ENCODE data around the gene SUGCT. TPM values are rescaled to one million over a fixed set of nuclear protein-coding genes. Genes with fewer than 3 reads are reported as not detected.

The SUGCT gene
- total RNA-seq, 1 experiment from 2014 or later = 4.6 TPM

GRCh38 chr7:40237731-40238130 lies 102.9 kb downstream of the SUGCT start:
- Mint-ChIP-seq H3K9me3 (no peaks in the 10 kb centered on the region), H3K4me3 (no peak overlapping the region), H3K36me3 (no peaks in the 10 kb centered on the region), H3K27ac (no peak overlapping the region), H3K4me1 (peaks cover 5% of the 10 kb centered on the region; the same call in 1 of the 2 replicates), H3K27me3 (ENCODE audit: low read depth) (no peaks in the 10 kb centered on the region)
- DNase-seq (ENCODE audit: low spot score) (no peak), ATAC-seq (no peak)
- CTCF ChIA-PET = no interaction called here
- POLR2A ChIA-PET = no interaction called here
- no peak for TF ChIP-seq GTF2I (CRISPR knock-in tag; conservative IDR thresholded peaks at IDR 0.05)
- no peak for TF ChIP-seq MXD4 (CRISPR knock-in tag; IDR thresholded peaks at IDR 0.05; ENCODE audit: borderline replicate concordance)

- DNase-seq (ENCODE audit: low spot score) (no peak), ATAC-seq (no peak)
- no peaks in the 10 kb centered on the region for H3K27me3 Mint-ChIP-seq (ENCODE audit: low read depth)
- H3K4me3 Mint-ChIP-seq = no peak overlapping the region
- TF ChIP-seq, protein P1, sequence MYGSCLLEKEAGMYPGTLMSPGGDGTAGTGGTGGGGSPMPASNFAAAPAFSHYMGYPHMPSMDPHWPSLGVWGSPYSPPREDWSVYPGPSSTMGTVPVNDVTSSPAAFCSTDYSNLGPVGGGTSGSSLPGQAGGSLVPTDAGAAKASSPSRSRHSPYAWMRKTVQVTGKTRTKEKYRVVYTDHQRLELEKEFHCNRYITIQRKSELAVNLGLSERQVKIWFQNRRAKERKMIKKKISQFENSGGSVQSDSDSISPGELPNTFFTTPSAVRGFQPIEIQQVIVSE (CRISPR knock-in tag; IDR thresholded peaks at IDR 0.05; ENCODE audit: borderline replicate concordance) = no peak
- TF ChIP-seq FOXP4 (CRISPR knock-in tag; IDR thresholded peaks at IDR 0.05) (no peak), ZNF317 (CRISPR knock-in tag; IDR thresholded peaks at IDR 0.05; ENCODE audit: borderline replicate concordance, low read depth) (no peak), CREB1 (CRISPR knock-in tag; IDR thresholded peaks at IDR 0.05) (no peak), TP53 (CRISPR knock-in tag; IDR thresholded peaks at IDR 0.05) (no peak), NFE2L1 (CRISPR knock-in tag; IDR thresholded peaks at IDR 0.05) (no peak), GTF2I (CRISPR knock-in tag; conservative IDR thresholded peaks at IDR 0.05) (no peak)
- TF ChIP-seq, protein P2, sequence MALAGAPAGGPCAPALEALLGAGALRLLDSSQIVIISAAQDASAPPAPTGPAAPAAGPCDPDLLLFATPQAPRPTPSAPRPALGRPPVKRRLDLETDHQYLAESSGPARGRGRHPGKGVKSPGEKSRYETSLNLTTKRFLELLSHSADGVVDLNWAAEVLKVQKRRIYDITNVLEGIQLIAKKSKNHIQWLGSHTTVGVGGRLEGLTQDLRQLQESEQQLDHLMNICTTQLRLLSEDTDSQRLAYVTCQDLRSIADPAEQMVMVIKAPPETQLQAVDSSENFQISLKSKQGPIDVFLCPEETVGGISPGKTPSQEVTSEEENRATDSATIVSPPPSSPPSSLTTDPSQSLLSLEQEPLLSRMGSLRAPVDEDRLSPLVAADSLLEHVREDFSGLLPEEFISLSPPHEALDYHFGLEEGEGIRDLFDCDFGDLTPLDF (CRISPR knock-in tag; IDR thresholded peaks at IDR 0.05) = no peak
- TF ChIP-seq, protein P3, sequence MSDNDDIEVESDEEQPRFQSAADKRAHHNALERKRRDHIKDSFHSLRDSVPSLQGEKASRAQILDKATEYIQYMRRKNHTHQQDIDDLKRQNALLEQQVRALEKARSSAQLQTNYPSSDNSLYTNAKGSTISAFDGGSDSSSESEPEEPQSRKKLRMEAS (CRISPR knock-in tag; IDR thresholded peaks at IDR 0.05) = no peak
- peaks cover 3% of the 10 kb centered on the region; the same call in 1 of the 2 replicates for H3K4me1 Mint-ChIP-seq
- no peak overlapping the region for H3K27ac Mint-ChIP-seq
- no peaks in the 10 kb centered on the region for H3K9me3 Mint-ChIP-seq
- ChIA-PET CTCF (interaction anchor here (1.0 kb wide), 1 partner anchor 9 kb away, joined by 4 read pairs; no protein-coding TSS in a partner anchor), POLR2A (interaction anchor here (0.7 kb wide), 1 partner anchor 1963 kb away, joined by 3 read pairs; no protein-coding TSS in a partner anchor)
- no peaks in the 10 kb centered on the region for H3K36me3 Mint-ChIP-seq
These were observed 105.0 kb downstream of the SUGCT start for GRCh38 chr7:40239755-40240303.

DNA sequence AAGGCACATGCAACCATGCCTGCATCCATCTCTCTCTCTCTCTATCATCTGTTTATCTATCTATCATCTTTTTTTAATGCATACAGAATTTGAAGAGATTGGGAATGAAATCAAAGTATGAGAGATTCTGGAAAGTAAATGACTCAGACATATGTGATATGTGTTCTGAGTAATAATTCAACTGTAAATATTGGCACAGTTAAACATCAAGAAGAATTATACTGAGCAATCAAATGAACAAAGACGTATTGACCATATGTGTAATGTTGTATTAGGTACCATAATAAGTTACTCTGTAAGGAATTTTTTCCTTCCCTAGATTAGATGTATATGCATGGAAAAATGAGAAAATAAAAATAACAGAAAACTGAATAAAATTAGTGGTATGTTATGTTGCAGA lies 108.3 kb downstream of the SUGCT start:
- DNase-seq (ENCODE audit: low spot score) (no peak), ATAC-seq (no peak)
- H3K27ac Mint-ChIP-seq = no peak overlapping the region
- no peak for TF ChIP-seq FOXP1 (CRISPR knock-in tag; IDR thresholded peaks at IDR 0.05; ENCODE audit: borderline replicate concordance)
- POLR2A ChIA-PET = no interaction called here
- H3K9me3 Mint-ChIP-seq = no peaks in the 10 kb centered on the region
- peaks cover 3% of the 10 kb centered on the region; the same call in 1 of the 2 replicates for H3K4me1 Mint-ChIP-seq
- H3K27me3 Mint-ChIP-seq (ENCODE audit: low read depth) = no peaks in the 10 kb centered on the region
- no peak overlapping the region for H3K4me3 Mint-ChIP-seq
- no peaks in the 10 kb centered on the region for H3K36me3 Mint-ChIP-seq
- CTCF ChIA-PET = no interaction called here

DNA sequence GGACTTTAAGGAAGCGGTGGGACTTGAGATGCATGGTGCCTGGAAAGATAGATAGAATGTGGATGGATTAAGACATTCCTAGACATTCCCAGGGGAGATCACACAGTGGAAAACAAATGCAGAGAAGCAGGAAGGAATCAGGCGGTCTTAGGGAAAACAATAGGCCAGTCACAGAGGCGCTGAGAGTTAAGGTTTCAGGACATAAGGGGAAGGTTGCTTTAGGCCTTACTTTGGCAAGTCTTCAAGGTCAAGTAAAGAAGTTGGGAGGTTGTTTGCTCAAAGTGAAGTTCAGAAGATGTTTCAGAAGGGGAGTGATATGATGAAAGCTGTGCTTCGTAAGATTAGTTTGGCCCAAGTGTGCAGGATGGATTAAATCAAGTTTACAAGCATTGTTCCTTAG lies 109.4 kb downstream of the SUGCT start:
- no peak for DNase-seq (ENCODE audit: low spot score)
- TF ChIP-seq PREB (CRISPR knock-in tag; IDR thresholded peaks at IDR 0.05; ENCODE audit: borderline replicate concordance) (no peak), ZNF263 (CRISPR knock-in tag; IDR thresholded peaks at IDR 0.05; ENCODE audit: low read depth) (no peak), NFYB (CRISPR knock-in tag; conservative IDR thresholded peaks at IDR 0.05; ENCODE audit: low read depth) (no peak), NR2C2 (CRISPR knock-in tag; IDR thresholded peaks at IDR 0.05) (no peak)
- TF ChIP-seq, protein P1 (CRISPR knock-in tag; IDR thresholded peaks at IDR 0.05; ENCODE audit: borderline replicate concordance) = no peak
- Mint-ChIP-seq H3K36me3 (no peaks in the 10 kb centered on the region), H3K4me1 (peaks cover 3% of the 10 kb centered on the region; the same call in 1 of the 2 replicates), H3K27ac (peak overlapping the region; percentile 73), H3K9me3 (no peaks in the 10 kb centered on the region), H3K4me3 (no peak overlapping the region), H3K27me3 (ENCODE audit: low read depth) (no peaks in the 10 kb centered on the region)
- ChIA-PET POLR2A (no interaction called here), CTCF (no interaction called here)
- ATAC-seq = peak; percentile 69
